ENCODE measurements around the gene BUD23.
"Not testable (repeated sequence)": the region's sequence is repeated elsewhere in the genome, so short reads cannot be mapped to it uniquely, and the experiment has no call there.

Gene BUD23

DNA sequence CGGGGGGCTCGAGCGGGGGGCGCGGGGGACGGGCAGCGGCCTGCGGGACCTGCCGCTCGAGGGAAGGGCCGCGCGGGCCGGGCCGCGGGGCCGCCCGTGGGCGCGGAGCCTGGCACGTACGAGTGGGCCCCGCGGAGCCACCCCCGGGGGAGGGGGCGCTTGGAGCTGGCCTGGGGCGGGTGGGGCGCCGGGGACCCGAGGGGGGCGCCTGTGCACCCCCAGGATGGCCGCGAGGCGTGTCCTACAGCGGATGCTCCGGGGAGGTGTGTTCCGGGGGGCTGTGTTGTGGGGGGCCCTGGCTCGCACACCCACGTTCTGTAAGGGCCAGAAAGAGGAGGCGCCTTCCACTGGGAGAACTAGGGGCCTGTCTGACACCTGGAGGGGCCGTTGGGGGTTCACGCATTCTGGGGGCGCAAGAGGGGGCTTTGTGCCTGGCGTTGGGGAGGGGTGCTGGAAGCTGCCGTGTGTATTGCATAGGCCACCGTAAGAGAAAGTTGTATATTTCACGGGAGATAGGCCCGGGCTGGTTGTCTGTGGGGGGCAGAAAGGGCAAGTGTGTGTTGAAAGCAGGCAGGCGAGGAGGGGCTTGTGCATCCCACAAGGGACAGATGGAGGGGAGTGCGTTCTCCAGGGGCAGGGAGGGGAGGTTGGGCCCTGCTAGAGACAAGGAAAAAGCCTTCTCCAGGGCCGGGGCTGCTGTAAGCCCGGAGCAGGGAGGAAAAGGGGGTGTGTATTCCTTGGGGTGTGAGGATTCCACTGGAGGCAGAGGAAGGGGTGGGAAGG lies 15.1 kb upstream of the BUD23 start:
- no peak for DNase-seq

DNA sequence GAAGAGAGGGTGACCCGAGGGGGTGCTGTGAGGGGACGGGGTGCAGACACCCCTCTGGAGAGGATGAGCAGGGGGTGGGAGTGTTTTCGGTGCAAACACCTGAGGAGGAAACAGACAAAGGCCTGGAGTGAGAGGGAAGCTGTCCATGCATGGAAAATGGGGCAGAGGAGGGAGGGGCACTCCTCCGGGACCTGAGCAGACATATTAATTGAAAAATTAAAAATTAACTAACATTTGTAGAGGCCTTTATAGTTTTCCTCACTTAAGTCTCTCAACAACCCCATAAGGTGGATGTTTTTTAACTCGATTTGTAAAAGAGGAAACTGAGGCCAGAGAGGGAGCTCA lies 14.5 kb upstream of the BUD23 start:
- no peak for DNase-seq

- no peak for DNase-seq
These were observed 14.1 kb upstream of the BUD23 start for GRCh38 chr7:73669288-73669701.

DNA sequence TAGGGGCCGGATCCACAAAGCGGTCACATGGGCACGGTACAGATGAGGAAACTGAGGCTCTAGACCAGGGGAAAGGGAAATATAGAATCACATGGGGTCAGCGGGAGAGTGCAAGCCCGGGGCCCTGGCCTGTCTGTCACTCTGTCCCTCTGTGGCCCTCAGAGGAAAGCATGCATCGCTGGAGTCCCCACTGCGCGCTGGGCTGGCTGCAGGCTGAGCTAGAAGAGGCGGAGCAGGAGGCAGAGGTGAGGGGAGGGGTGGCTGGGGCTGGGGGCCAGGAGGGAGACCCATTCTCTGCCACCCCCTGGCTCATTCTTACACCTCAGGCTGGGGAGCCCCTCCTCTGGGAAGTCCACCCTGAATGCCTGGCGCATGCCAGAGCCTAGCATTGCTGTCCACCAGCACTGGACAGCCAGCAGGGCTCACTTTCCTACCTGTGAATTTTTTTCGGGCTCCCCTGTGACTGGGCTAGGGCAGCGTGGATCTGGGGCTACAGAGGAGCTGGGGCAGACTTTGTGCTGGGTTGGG lies 13.5 kb upstream of the BUD23 start:
- DNase-seq: no peak

DNA sequence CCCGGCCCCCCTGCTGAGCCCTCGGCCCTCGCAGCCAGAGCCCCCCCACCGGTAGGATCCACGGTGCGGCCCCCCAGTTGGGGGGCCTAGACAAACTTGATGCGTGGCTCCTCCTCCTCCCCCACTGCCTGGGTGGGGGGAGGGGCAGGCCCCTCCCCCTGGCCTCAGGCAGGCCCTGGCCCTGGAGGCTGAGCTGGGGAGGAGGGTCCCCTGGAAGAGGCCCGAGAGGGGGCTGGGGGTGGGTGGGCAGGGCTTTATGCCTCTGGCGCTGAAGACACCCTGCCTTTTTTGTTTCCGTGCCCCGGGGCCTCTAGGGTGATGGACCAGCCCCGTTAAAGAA lies 12.1 kb upstream of the BUD23 start:
- DNase-seq: no peak

DNA sequence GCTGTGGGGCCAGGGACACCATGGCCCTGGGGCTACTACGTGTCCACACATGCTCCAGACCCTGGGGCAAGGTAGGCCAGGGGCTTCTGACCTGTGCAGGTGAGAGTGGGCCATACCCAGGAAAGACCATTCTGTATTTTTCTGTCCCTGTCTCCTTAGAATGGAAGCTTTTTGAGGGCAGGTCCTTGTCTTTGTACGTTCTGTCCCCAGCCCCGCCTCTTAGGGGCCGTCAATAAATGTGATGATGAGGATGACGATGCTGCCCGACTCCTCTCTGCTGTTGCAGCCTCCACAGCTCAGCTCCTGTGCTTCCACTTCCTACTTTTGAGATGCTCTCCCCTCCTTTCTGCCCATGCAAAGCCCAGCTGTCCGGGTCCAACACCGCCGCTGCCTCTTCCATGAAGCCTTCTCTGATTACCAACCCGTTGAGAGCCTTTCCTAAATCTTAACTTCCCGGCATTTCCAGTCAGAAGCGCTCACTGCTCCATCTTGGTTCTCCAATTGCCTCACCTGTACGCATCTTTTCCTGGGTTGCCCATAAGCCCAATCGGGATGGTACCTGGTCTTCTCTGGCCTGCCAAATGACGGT lies 11.4 kb upstream of the BUD23 start:
- no peak for DNase-seq

DNA sequence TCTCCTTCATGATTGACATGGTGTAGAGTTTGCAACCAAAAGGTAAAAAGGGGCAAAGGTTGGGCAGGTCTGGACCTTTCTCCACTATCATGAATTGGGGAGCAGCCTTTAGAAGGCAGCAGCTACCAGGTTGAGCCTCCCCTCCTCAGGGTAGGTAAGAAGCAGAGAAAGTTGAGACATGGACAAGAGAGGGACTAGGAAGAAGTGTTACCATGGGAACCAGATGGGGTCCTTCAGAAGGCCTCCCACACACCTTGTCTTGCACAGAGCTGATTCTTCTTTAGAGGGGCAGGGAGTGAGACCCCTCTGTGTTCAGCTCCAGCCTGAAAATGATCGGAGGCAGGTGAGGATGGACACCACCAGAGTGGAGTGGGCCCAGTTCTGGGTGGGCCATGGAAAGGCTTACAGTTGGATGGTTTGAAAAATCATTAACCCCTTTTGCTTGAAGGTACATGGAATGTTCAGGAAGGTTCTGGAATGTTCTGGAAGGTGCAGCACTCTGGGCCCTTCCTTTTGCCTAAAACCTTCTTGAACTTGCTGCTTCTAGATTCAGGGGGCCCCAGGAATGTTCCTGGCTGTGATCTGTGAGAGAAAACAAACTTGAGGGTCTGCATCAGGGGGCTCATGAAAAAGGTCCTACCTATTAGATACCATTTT lies 8.8 kb upstream of the BUD23 start:
- DNase-seq: no peak

DNA sequence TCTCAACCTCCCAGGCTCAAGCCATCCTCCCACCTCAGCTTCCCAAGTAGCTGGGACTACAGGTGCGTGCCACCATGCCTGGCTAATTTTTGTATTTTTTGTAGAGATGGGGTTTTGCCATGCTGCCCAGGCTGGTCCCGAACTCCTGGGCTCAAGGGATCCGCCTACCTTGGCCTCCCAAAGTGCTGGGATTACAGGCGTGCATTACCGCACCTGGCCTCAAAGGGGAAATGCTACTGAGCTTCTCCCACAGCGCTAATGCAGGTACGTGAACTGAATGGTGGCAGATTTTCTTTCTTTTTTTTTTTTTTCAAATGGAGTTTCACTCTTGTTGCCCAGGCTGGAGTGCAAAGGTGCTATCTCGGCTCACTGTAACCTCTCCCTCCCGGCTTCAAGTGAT lies 7.3 kb upstream of the BUD23 start:
- not testable (repeated sequence) for DNase-seq

DNA sequence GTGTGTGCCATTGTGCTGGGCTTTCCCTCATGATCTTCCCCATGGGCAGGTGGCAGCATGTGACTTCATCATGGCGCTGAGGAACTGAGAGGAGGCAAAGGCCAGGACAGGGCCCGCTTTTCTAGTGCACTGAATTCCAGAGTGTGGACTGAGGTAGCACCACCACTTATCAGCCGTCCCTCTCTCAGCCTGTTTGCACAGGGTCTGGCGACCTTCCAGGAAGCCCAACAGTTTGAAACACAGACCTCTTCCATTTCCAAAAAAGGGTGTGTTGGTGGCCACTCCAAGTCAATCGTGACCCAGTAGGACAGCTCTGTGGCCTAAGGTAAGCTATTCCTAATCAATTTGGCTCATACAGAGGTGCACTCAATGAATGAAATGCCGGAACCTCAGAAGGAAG lies 4.5 kb upstream of the BUD23 start:
- DNase-seq: no peak

DNA sequence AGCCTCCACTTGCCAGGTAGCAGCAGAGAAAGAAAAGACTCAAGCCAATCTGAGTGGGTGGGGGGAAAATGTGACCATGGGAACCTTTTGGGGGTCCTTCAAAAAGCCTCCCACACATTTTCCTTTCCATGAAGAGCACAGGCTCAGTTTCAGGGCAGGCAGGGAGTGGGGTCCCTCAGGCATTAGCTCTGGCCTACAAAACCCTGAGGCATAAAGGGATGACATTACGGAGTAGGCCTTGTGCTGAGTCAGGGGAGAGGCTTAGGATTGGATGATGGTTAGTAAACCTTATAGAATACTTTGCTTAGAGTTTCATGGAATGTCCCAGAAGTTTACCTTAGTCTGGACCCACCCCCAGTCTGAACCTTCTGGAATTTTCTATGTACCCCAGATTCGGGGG lies 3.7 kb upstream of the BUD23 start:
- no peak for DNase-seq

- DNase-seq: no peak
These were observed 2.9 kb upstream of the BUD23 start for GRCh38 chr7:73680501-73680900.

DNA sequence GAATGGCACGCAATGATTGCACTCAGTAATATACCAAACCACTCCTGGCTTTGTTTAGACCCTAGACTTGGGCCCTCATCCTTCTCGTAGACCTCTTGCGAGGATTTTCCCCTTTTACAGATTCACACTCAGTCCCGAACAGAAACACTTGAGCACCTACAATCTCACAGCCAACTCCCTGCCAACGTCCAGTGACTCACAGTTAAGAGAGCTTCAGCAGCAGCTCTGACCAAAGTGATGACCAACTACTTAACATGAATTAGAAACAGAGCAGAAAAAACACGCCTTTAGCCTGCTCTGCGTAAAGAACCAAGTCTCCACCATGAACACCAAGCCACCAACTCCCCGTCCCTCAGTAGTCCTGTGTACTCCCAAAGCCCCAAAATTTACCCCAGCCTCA lies 2.4 kb upstream of the BUD23 start:
- no peak for DNase-seq

DNA sequence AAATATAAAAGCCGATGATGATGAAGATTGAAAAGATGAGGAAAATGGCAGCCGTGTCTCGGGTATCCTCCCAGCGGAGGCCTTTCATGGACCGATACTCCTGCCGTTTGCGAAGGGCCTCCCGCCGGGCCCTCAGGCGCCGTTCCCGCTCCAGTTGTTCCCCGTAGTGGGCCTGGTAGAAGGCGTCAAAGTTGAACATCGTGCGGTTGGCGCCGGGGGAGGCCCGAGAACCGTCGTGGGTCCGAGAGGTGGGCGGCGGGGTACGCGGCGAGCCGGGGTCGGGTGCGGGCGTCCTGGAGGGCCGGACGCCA lies 697 bp upstream of the BUD23 start:
- no peak for DNase-seq

- no peak for DNase-seq
These were observed 644 bp downstream of the BUD23 start for GRCh38 chr7:73683788-73684693.

- no peak for DNase-seq
These were observed 1.9 kb downstream of the BUD23 start for GRCh38 chr7:73685311-73685710.

- no peak for DNase-seq
These were observed 4.9 kb downstream of the BUD23 start for GRCh38 chr7:73688288-73688687.

DNA sequence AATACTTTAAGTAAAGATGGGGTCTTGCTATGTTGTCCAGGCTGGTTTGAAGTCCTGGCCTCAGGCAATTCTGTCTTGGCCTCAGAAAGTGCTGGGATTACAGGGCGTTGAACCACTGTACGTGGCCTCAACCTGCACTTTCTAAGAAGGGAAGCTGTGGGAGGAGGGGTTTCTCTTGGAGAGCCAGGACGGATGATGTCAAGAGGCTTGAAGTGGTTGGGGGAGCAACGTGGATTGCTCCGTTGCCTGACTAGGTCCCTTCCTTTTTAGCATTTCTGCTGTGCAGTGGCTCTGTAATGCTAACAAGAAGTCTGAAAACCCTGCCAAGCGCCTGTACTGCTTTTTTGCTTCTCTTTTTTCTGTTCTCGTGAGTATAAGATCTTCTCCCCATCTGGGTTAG lies 7.2 kb downstream of the BUD23 start:
- DNase-seq: no peak

DNA sequence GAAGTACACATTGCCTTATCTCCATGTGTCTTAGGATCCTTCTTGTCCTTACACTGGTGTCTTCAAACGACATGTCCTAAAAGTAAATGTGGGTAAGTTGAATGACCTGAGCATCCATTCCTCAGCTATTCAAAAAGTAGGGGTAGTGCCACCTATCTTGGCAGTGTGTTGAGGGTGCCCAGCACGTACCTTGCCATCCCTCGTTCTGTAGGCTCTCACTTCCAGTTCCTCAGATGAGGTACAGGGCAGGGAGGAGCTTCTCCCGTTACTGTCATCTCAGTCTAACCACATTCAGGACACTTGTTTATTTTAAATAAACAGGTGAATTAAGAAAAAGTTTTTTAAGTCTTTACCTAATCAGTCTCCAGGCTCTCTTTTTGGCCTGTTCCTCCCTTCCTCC lies 13.0 kb downstream of the BUD23 start:
- DNase-seq: no peak

- no peak for DNase-seq
These were observed 15.0 kb downstream of the BUD23 start for GRCh38 chr7:73698410-73698809.

- DNase-seq: no peak
These were observed 16.1 kb downstream of the BUD23 start for GRCh38 chr7:73699370-73700068.

- DNase-seq: no peak
These were observed 16.6 kb downstream of the BUD23 start for GRCh38 chr7:73700069-73700423.

- DNase-seq: no peak
These were observed 17.3 kb downstream of the BUD23 start for GRCh38 chr7:73700581-73701134.
